Adrenal gland (tissue), 12 donors: ENCODE data around the gene SEMA3F. TPM values are rescaled to one million over a fixed set of nuclear protein-coding genes. Genes with fewer than 3 reads are reported as not detected.

ENCODE experiments used
- DNase-seq, 7 donors: peaks; one replicate each; pipeline ENCODE4 v3.0.0-alpha.2; 2019 to 2020
- H3K27ac ChIP-seq, 5 donors: fragments of 200-600 bp; sonication (generic) in 4 of 5; 1 replicate in 3 of 5; 2 replicates in 2 of 5; pipeline versions ENCODE4 v1.5.1 to v1.8.0; 2016 to 2020; ENCODE audit warnings: mild to moderate bottlenecking in 1 of 5
- H3K27me3 ChIP-seq: fragments of 200-600 bp; 2 replicates; pipeline ENCODE4 v1.8.0; 2021
- H3K36me3 ChIP-seq, 2 donors: fragments of 200-600 bp; replicated peaks in 1 of 2; 1 replicate in 1 of 2; 2 replicates in 1 of 2; pipeline versions ENCODE4 v1.5.1 to v1.8.0; 2018 to 2022
- H3K4me1 ChIP-seq, 2 donors: fragments of 200-600 bp; replicated peaks in 1 of 2; 1 replicate in 1 of 2; 2 replicates in 1 of 2; pipeline versions ENCODE4 v1.5.1 to v1.8.0; 2018 to 2021
- H3K4me3 ChIP-seq, 4 donors: fragments of 200-600 bp; sonication (generic) in 3 of 4; one replicate each; pipeline ENCODE4 v1.5.1; 2016 to 2018
- H3K9me3 ChIP-seq, 3 donors: fragments of 200-600 bp; sonication (generic) in 1 of 3; replicated peaks in 1 of 3; 1 replicate in 2 of 3; 2 replicates in 1 of 3; pipeline versions ENCODE4 v1.5.1 to v1.8.0; 2016 to 2021
- CTCF ChIP-seq, 6 experiments: fragments of 450-650 bp in 4 of 6; fragments of 200-600 bp in 2 of 6; sonication (generic) in 1 of 6; IDR thresholded peaks; 1 replicate in 5 of 6; 2 replicates in 1 of 6; pipeline versions ENCODE4 v1.5.1 to v1.8.0; 2016 to 2021; ENCODE audit warnings: antibody characterized with exemption in 6 of 6, mild to moderate bottlenecking in 2 of 6, moderate library complexity in 1 of 6
- POLR2A ChIP-seq, 2 donors: fragments of 450-650 bp; IDR thresholded peaks; one replicate each; pipeline ENCODE4 v1.6.1; 2017; ENCODE audit warnings: antibody characterized with exemption in 2 of 2, mild to moderate bottlenecking in 2 of 2, moderate library complexity in 1 of 2
- WGBS, 4 donors: extraction: QIAGEN DNeasy Blood & Tissue Kit in 2 of 4; methylation state at CpG; one replicate each; pipeline versions ENCODE4 v1.1.5 to v1.1.7; 2013 to 2017; 5-methylcytosine and 5-hydroxymethylcytosine counted together
- intact Hi-C, 2 donors: fragments of 100-400 bp; cut with DNase I; formaldehyde crosslinking; loops; one replicate each; pipeline versions ENCODE4 v1.14.1 to v1.15.0; 2022 to 2023
- polyA plus RNA-seq, 3 donors: library from polyadenylated mRNA; stranded (reverse); fragments of 200-250 nt in 2 of 3; fragments of 350-450 nt in 1 of 3; fragmentation: Illumina TruSeq in 1 of 3; extraction: RNeasy Lipid Tissue Mini Kit (QIAGEN cat#74804) in 1 of 3; gene quantifications; one replicate each; pipeline ENCODE4 v1.2.3, GENCODE V29; 2013 to 2014
- total RNA-seq, 9 donors: library from RNA; depleted of rRNA in 4 of 9; stranded (reverse); fragments of >200 nt in 4 of 9; fragments of 120-200 nt in 1 of 9; fragmentation: NEBNext Ultra II Directional in 1 of 9; extraction: Animal tissue kit (Norgen Biotek cat#: 25700) in 1 of 9; gene quantifications; one replicate each; pipeline versions ENCODE4 v1.1.0 to v1.2.4, GENCODE V29; 2013 to 2023
- donor health status: healthy with polysubstance abuse.
- donor health status: Bipolar disorder and iron deficiency.
- donor health status: DM: yes; HTN: yes; CAD: no.
- donor health status: DM: no; HTN: no; CAD: no.
- donor health status: DM: no; HTN: no; CAD: no.
- donor health status: DM: yes; HTN: yes; CAD: no.

SEMA3F gene
- total and polyA plus RNA-seq, 12 donors: 1.6 to 21.1 (median 13.6) TPM

DNA sequence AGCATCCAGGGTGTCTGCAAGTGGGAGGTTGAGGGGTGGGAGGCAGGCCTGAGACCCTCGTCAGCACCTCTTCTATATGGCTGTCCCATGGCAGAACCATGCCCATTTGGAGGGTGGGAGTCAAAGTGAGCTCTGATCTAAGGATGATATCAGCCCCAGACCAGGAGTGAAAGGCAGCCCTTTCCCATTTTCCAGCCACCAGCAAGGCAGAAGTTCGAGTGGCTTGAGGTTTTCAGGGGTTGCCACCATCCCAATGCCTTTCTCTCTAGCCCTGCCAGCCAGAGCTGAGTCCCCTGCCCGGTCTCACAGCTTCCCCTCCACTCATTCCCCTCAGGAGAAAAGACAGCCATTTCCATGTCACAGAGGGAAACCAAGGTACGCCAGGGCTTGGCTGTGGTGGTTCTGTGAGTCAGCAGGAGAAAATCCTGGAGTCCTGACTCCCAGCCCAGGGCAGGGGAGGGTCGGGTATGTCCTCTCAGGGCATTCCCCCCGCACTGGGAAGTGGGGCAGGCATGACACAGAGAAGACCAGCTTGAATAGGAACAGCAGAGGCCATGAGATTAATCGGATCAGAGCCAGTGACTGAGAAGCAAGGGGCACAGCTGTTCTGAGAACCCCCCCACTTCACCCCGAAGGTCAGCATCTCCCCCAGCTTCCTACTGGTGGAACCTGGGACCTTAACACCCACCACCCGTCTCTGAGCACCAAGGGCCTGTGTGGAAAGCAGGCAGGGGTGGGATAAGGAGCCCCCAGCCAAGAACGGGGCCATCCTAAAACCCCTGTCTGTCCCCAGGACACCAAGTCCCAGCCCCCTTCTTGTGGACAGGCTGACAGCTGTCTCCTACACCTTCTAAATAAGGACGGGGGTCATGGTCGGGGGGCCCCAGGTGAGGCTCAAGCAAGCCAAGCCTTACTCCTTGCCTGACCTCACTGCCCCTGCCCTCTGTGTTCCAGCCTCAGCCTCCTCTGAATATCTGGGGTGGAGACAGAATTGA is 49.0 kb downstream of the SEMA3F start:
- DNase-seq: no peak
- no peaks in the 10 kb centered on the region for H3K9me3 ChIP-seq
- H3K36me3 ChIP-seq: no peaks in the 10 kb centered on the region
- H3K27me3 ChIP-seq: peaks cover 25% of the 10 kb centered on the region
- intact Hi-C loops: no loop called here
- H3K27ac ChIP-seq: no peak overlapping the region
- 52 to 65% (median 59%) methylated on average over 7 to 12 of the region's 12 CpGs for whole genome bisulfite sequencing, 4 donors
- peaks cover 0 to 10% of the 10 kb centered on the region in 2 donors for H3K4me1 ChIP-seq
- H3K4me3 ChIP-seq: no peak overlapping the region
- TF ChIP-seq POLR2A (IDR thresholded peaks at IDR 0.05) (no peak), CTCF (IDR thresholded peaks at IDR 0.05) (no peak)

- 0 to 59% (median 8%) methylated on average over 2 to 41 of the region's 41 CpGs for WGBS, 4 donors
- no peak for TF ChIP-seq CTCF (IDR thresholded peaks at IDR 0.05)
- TF ChIP-seq POLR2A (IDR thresholded peaks at IDR 0.05): no peak
- intact Hi-C loops: no loop called here
- H3K27ac ChIP-seq: no peak within 1 kb of the TSS
- peaks cover 0 to 10% of the 10 kb centered on the region in 2 donors for H3K4me1 ChIP-seq
- peaks cover 25% of the 10 kb centered on the region for H3K27me3 ChIP-seq
- peak within 1 kb of the TSS in 1 of 4 donors; percentile 32 for H3K4me3 ChIP-seq
- no peaks in the 10 kb centered on the region for H3K9me3 ChIP-seq
- DNase-seq: peak in 1 of 7 donors; percentile 19
- no peaks in the 10 kb centered on the region for H3K36me3 ChIP-seq
Observed at GRCh38 chr3:50204804-50205412, 49.8 kb downstream of the SEMA3F start, which contains the start of gene SLC38A3. Gene SLC38A3, plus strand, starts transcription at chr3:50205271. Its CDS starts 8,929 bp downstream, at chr3:50214200.

DNA sequence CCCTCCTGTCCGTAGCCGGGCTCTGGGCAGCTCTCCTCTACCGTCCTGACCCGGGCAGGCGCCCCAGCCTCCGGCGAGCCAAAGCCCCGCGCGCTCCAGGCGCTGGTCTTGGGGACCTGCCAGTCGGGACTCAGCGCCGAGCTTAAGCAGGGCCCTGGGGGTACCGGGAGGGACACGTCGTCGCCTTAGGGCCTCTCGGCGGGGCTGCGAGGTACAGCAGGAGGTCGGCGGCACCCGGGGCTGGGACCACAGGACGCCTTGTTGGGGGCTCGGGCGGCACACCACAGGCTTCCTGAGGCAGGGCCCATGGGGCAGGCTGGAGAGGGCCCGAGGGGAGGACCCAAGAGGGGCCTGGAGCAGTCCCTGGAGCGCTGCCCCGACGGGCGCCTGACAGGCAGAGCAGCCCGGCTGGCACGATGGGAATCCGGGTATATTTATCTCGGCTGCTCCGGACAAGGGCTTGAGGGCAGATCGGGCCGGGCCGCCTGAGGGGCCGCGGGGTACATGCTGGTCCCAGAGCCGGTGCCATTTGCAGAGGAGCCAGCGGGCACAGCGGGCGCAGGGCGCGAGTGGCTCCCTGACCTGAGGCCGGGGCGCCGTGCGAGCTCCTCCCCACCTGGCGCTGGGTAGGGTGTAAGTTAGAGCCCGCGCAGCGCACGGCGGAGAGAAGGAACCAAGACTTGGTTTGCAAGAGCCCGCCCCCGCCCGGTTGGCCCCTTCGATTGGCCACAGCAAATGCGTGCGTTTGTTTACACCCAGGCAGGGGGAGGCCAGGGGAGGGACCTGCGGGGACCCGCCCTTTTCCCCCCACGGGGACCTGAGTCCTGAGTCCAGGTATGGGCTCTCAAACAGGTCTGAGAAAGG is 50.5 kb downstream of the SEMA3F start:
- H3K4me3 ChIP-seq: peak overlapping the region in 1 of 4 donors; percentile 32
- no peak for DNase-seq
- no peaks in the 10 kb centered on the region for H3K9me3 ChIP-seq
- TF ChIP-seq POLR2A (IDR thresholded peaks at IDR 0.05) (no peak), CTCF (IDR thresholded peaks at IDR 0.05) (no peak)
- intact Hi-C loops: no loop called here
- 0 to 13% (median 11%) methylated on average over 1 to 67 of the region's 67 CpGs for WGBS, 4 donors
- H3K27me3 ChIP-seq: peaks cover 25% of the 10 kb centered on the region
- no peak overlapping the region for H3K27ac ChIP-seq
- no peaks in the 10 kb centered on the region for H3K36me3 ChIP-seq
- peaks cover 0 to 10% of the 10 kb centered on the region in 2 donors for H3K4me1 ChIP-seq
